GM18873 (cell line): Measurements from ENCODE around the gene CRTC1.
"Not testable (repeated sequence)": the region's sequence is repeated elsewhere in the genome, so short reads cannot be mapped to it uniquely, and the experiment has no call there.

Experiments
- ATAC-seq: cut with Tn5 transposase; IDR thresholded peaks from one replicate; pipeline ENCODE4 v1.9.1; 2021; ENCODE audit warnings: mild to moderate bottlenecking, moderate library complexity, moderate number of reproducible peaks; ENCODE audit not compliant: unreplicated experiment, low FRiP score

The CRTC1 gene

DNA sequence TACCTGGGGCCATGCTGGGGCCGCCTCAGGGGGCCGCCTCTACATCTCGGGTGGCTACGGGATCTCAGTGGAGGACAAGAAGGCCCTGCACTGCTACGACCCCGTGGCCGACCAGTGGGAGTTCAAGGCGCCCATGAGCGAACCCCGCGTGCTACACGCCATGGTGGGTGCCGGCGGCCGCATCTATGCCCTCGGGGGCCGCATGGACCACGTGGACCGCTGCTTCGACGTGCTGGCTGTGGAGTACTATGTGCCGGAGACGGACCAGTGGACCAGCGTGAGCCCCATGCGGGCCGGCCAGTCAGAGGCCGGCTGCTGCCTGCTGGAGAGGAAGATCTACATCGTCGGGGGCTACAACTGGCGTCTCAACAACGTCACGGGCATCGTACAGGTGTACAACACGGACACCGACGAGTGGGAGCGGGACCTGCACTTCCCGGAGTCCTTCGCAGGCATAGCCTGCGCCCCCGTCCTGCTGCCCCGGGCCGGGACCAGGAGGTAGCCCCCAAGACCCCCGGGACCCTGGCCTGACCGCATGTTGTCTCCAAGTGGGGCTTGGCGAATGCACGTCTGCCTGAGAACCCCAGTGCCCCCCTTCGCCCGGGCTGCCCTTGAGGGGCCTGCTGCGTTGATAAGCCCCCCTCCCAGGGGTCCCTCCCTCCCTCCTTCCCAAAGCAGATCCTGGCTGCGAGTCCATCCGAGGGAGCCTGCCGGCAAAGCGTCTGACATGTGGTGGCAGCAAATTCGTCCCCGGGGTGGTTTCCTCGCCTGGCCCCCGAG is 14.5 kb upstream of the CRTC1 start:
- ATAC-seq, result no peak

DNA sequence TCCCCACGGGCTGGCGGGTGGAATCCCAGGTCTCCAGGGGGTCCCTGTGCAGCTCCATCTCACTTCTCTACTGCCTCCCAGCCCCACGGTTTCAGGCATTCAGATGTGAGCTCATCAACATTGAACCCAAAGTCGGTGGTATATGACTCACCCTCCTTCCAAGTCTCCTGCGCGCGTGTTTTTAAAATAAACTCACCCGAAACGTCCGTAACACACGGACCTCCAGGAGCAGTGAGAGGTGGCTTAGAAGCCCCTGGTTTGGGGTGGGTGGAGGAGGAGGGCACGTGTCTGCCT is 14.0 kb upstream of the CRTC1 start:
- ATAC-seq, result no peak

DNA sequence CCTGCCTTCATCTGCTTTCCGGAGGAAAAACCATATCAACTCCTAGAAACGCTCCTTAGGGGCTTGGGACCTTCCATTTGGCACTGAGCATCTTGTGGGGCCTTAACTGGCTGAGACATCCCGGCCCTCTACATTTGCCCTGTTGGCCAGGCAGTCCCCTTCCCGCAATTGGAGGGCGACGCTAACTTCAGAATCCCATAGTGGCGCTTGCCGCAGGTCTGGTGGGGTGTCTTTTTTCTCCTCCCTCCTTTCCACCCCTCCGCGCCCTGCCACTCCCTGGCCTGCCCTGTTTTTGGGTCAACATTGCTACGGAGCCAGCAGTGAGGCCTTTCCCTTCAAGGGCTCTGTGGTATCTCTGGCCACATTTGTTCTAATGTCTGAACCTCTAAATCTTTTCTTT is 13.6 kb upstream of the CRTC1 start:
- no peak for ATAC-seq

DNA sequence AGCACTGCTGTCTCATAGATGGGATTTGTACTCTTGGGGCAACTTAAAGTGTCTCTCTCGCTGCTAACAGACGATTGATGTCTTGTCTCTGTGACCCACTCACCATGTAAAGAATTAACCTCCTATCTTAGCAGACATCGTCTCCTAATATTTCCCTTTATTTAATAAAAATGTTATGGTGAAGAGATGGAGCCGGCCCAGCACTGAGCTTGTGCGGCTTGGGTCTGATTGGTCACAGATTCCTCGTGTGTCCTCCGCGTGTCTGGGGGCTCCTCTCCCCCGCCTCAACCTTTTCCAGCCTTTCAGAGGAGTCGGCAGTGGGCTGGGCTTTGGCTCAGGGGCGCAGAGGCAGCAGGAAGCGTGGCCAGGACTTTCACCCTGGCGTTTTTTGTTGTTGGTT is 13.2 kb upstream of the CRTC1 start:
- no peak for ATAC-seq

DNA sequence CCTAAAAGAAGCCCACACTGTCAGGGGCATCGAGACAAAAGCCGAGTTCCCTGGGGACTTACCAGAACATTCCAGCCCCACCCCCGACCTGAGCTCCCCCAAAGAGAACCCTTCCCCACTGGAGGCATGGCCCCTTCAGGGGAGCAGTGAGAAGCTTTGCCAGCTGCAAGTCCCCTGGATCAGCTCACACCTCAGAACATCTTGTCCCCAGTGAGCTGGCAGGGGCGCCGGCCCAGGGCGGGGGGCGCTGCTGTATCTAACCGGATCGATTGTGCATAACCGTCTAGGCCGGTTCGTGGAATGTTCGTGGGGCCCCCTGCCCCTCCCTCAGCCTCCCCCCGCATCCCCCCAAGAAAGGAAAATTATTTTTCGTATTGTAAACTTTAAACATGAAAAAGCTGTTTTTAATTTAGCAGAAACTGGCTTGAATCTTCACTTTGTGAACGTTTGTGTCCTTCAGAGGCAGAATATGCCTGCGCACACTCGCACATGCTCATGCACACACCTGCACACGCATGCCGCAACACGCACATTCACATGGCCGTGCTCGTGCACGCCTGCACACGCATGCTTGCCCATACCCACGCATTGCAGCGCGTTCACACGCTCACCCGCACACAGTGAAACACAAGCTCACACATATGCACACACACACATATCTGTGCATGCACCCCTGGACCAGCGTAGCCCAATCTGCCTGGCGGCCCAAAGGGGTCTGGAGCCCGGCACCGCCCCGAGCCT is 12.0 kb upstream of the CRTC1 start:
- no peak for ATAC-seq

DNA sequence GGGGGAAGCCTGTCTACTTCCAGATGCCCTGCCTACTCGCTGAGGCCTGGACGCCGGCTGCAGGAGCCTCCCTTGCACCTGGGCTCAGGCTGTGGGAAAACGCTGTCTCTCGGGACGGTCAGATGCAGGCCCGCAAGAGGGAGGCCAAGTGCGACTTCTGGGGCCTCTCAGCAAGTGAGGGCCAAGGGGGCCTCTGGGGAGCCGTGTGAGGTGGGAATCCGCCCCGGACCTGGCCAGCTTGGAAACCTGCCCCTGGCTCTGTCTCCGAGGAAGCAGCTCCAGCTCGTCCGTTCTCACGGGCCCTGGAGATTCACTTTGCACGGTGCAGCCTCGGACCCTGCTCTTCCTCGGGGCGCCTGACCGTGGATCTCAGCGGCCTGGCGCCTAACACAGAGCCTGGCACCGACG is 11.4 kb upstream of the CRTC1 start:
- no peak for ATAC-seq

DNA sequence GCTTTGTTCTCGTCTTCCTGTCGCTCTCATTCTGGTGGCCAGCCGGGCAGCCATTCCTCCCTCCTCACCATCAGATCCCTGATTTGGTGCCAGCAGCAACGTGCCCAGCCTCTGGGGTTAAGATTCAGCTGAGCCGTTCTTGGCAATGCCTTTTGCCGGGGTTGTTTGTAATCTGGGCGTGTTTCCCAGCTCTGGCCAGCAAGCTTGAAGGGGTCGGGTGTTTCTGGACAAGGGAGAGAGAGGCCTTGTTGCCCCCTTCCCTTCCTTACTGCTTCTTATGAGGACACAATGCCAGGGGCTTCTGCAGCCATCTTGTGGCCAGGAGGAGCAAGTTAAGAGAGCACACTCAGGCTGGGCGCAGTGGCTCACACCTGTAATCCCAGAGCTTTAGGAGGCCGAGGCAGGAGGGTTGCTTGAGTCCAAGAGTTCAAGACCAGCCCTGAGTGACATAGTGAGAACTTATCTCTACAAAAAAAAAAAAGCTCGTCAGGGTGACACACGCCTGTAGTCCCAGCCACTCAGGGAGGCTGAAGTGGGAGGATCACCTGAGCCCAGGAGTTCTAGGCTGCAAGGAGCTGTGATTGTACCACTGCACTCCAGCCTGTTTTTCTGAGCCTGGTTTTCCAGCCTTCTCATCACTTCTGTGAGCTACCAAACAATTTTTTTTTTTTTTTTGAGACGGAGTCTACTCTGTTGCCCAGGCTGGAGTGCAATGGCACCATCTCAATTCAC is 10.7 kb upstream of the CRTC1 start:
- ATAC-seq, result no peak

DNA sequence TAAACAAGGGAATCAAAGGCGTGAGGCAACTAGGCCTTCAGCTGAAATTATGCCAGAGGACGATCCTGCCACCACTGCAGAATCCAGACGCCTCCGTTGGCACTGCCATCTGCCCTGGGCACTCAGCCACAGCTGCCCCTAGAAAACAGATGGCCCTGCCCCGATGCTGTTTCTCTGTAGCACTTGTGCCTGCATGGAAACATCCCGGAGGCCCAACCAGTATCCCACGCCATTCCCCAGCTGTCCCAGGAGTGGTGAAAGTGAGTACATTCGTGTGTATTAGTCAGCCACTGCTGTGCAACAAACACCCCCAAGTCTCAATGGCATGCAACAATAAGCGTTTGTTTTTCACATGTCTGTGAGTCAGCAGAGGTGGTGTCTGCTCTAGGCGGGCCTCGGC is 8.9 kb upstream of the CRTC1 start:
- ATAC-seq, result no peak

DNA sequence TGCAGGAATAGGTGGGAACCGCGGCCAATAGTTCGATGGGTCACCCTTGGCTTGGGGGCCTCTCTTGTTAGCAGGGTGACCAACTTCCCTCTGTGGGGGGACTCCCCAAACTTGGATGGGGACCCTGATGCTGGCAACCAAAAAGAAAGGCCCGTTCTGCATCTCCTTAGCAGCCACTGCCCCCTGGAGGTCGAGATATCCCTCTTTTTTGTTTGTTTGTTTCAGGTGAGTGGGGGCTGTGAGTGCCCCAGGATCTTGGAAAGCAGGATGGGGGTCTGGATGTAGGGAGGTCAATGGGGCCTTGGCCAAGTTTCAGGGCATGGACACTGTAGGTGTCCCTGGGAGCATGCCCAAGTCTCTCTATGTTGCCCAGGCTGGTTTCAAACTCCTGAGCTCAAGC is 7.7 kb upstream of the CRTC1 start:
- ATAC-seq, result no peak

DNA sequence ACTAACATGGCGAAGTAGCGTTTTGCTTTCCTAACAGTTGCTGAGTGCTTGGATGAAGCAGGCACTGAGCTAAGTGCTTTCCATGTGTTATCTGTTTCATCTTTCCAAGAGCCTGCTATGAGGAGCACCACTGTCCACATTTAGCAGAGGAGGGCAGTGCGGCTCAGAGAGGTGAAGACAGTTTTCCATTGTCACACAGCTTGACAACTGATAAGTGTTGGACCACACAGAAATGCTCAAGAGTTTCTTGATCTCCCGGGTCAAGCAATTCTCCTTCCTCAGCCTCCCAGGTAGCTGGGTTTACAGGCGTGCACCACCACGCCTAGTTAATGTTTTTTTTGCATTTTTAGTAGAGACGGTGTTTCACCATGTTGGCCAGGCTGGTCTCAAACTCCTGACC is 6.8 kb upstream of the CRTC1 start:
- no peak for ATAC-seq

DNA sequence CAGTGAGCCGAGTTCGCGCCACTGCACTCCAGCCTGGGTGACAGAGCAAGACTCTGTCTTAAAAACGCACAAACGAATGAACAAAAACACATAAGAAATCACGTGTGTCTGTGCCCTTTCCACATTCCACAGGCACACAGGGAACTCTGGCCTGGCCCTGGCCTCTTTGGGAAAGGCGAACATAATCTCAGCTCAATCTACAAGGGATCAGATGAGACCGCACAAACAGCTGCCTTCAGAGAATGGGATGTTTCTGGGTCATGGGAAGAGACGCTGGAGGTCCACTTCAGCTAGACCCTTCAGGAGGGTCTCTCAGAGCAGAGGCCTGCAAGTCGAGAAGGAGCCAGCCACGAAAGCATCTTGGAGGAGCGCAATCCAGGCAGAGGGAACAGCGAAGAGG is 6.3 kb upstream of the CRTC1 start:
- no peak for ATAC-seq

DNA sequence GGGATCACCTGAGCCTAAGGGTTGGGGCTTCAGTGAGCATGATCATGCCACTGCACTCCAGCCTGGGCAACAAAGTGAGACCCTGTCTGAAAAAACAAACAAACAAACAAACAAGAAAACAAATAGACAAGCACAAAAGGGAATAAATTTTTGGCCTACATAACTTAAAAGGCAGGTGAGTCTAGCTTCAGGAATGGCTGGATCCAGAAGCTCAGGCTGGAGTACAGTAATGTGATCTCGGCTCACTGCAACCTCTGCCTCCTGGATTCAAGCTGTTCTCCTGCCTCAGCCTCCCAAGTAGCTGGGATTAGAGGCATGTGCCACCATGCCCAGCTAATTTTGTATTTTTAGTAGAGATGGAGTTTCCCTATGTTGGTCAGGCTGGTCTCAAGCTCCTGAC is 3.3 kb upstream of the CRTC1 start:
- ATAC-seq, result not testable (repeated sequence)

DNA sequence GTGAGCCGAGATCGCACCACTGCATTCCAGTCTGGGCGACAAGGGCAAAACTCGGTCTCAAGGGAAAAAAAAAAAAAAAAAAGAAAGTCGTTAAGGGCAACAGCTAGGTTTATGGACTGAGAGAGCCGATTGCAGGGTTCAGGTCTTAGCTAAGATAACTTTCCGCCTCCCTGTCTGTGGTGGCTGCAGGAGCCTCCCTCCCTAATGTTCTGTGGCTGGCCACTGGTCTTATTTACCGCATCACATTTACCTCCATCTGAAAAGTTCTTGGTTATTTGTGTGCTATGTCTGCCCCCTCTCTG is 722 bp upstream of the CRTC1 start:
- no peak for ATAC-seq

DNA sequence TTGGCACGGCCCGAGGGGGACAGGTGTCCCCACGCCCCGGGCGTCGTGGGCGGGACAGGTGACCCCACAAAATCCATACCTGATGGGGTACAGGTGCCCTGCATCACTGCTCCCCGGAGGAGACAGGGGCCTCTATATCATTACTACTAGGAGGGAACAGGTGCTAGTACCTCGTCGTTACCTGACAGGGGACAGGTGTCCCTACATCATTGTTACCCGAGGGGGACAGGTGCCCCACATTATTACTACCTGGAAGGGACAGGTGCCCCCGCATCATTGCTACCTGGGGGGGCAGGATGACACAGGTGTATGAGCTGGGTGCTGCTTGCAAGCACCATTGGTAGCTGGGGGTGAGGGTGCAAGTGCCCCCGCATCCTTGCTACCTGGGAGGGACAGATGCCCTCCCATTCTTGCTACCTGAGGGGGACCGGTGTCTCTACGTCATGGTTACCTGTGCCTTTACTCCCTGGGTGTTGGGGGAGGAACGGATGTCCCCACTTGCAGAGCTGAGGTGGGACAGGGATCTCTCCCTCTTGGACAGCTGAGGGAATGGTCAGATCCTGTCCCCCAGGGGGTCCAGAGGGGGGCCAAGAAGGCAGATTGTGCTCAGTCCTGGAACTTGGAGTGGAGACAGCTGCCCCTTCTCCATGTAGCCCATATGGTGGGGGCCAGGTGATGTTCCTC is 620 bp downstream of the CRTC1 start:
- ATAC-seq, result no peak

DNA sequence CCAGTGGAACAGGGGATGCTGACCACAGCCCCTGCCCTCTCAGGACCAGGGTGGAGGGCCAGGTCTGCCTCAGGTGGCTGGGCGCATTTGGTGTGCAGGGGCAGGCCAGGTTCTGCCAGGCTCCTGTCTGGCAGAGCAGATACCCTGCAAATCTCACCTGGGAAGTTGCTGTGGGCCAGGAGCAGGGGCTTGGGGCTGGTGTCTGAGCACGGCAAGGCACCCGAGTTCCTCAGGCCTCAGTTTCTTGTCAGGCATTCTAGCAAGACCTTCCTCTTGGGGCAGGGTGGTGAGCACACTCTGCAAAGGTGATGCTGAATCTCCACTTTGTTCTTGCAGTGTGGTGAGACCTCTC is 1.1 kb downstream of the CRTC1 start:
- ATAC-seq, result no peak

DNA sequence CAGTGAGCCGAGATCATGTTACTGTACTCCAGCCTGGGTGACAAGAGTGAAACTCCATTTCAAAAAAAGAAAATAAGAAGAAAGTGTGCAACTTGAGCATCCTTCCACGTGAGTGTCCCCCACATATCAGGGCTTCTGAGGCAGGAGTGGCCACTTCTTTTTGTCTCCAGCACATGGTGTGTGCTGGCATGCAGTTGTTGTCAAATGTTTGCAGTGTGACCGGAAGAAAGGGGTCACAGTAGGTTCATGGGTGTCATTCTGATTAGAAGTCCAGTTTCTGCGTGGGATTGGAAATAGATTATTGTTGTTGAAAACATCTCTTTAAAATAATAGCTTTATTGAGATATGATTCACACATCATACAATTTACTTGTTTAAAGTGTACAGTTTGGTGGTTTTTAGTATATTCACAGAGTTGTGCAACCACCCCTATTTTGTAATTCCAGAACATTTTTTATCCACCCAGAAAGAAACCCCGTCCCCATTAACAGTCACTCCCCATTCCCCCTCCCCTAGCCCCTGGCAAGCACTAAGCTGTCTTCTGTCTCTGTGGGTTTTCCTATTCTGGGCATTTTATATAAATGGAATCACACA is 2.2 kb downstream of the CRTC1 start:
- no peak for ATAC-seq

DNA sequence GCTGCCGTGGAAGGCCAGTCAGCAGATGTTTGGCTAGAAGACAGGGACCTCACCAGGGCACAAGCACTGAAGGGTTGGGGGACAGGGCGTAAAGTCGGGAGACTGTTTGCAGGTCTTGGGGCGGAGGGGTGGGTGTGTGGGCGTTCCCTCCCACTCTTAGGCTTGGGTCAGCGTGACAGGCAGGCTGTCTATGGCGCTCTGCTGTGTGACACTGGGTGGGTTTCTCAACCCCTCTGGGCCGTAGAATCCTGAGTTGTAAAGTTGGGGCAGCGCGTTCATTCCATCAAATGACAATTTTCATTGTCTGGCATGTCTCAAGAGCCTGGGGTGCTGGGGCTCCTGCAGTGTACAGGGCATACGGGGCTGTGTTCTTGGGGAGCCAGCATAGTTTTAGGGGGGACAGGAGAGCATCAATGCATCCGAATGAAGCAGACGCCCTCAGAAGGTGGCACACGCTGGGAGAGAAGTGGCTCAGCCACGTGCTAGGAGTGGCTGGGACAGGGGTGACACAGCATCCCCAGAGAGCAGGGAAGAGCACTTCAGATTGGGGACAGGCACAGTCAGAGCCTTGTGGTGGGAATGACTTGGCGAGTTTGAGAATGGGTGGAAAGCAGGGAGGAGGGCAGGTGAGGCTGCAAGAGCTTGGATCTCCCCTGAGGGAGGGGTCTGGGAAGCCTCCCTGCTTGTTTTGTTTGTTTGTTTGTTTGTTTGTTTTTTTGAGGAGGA is 4.4 kb downstream of the CRTC1 start:
- no peak for ATAC-seq

DNA sequence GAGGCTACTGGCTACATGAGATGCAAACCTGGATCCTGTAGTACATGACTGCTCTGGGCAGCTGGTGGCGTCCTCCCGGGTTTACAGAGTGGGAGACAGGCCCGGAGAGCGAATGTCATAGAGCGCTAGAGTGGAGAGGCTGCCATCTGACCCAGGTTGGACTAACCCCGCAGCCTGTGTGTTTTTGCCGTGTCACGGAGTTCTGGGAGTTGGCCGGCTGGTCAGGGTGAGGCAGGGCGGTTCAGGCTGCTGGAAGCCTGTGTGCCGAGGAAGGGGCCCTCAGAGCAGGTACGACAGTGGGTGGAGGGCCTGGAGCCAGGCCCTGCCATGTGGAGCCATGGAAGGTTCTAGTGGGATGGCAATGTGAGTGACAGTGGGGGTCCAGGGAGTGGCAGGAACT is 12.5 kb downstream of the CRTC1 start:
- no peak for ATAC-seq

DNA sequence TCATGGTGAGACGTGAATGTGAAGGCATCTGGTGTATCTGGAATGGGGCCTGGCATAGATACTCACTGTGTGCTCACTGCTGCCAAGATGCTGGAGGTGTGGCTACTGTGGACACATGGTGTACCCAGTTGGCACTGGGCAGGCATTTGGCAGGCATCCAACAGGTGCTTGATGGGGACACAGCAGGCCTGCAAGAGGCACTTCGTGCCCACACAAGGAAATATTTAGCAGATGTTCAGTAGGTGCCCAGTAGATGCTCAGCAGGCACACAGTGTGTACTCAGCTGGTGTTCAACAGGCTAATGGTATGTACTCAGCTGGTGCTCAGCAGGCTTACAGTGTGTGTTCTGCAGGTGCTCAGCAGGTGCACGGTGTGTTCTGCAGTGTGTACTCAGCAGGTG is 14.2 kb downstream of the CRTC1 start:
- ATAC-seq, result no peak
